SKM-1 treated with dmso at 0.1 percent for 144 hours (cell line): Measurements from ENCODE around the gene GRB10.
A peak's percentile ranks its signal among the peaks of the same experiment; 100 is the strongest.

Experiments used
- DNase-seq: peaks from one replicate; lab custom pipeline; 2025; ENCODE audit not compliant: unreplicated experiment; lab: John Stamatoyannopoulos, UW

The GRB10 gene

DNA sequence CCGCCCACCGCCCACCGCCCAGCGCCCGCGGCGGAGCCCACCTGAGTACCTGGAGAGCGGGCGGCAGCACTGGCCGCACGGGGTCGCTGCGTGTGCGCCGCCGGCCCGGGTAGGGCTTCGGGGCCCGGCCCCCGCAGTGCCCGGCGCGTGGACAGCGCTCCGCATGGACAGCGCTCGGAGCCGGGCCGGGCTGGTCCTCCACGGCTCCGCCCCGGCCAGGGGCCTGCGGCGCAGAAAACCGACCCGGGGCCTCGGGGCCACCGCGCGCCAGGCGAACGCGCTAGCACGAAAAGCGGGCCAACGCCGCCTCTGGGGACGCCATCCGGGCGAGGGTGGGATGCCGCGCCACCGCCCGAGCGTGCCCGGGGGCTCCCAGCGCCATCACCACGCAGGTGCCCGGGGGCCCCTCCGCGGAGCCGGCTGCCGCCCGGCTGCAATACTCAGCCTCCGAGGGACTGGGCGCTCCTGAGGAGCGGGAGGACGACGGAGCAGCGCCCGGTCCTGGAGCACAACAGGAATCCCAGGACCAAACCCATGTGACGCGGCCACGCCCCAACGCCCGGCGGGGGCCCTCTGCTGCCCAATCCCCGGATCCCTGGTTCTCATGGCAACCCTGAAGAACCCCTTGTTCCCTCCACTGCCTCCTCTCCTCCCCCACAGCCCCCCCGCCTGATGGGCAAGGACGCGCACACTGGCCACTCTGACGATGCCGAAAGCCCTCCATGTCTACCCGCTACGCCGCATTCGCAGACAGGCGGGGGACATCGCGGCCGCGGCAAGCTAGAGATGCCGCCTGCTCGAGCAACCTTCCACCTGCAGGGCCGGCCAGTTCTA lies at the start of gene GRB10:
GRB10 (minus strand) TSS at position 522 of the 834 bp plus-strand sequence. CDS start 50,574 bp downstream, outside the sequence.
- no peak for DNase-seq

DNA sequence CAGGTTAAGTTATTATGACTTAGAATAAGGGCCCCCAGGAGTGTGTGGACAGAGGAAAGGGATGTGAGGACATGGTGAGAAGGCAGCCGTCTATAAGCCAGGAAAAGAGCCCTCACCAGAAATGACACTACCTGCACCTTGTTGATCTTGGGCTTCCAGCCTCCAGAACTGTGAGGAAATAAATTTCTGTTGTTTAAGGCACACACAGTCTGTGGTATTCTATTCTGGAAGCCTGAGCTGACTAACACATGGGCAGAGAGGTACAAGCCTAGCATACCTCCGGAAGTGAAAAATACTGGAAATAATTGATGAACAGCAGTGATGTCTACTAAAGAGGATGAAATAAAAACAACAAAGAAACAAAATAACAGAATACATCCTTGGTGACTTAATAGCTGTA lies 46.1 kb upstream of the GRB10 start:
- no peak for DNase-seq

DNA sequence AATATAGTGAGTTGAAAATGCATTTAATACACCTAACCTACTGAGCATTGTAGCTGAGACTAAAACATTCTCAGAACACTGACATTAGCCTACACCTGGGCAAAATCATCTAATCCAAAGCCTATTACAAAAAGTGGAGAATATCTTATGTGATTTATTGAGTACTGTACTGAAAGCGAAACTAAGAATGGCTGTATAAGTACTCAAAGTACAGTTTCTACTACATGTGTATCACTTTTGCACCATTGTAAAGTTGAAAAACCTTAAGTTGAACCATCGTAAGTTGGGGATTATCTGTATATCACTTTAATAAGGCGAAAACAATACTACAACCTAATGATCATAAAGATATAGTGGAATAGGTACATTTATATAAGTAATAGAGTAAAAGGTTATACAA lies 45.4 kb upstream of the GRB10 start:
- DNase-seq: no peak

- no peak for DNase-seq
Observed at GRCh38 chr7:50827281-50827680, 44.6 kb upstream of the GRB10 start.

DNA sequence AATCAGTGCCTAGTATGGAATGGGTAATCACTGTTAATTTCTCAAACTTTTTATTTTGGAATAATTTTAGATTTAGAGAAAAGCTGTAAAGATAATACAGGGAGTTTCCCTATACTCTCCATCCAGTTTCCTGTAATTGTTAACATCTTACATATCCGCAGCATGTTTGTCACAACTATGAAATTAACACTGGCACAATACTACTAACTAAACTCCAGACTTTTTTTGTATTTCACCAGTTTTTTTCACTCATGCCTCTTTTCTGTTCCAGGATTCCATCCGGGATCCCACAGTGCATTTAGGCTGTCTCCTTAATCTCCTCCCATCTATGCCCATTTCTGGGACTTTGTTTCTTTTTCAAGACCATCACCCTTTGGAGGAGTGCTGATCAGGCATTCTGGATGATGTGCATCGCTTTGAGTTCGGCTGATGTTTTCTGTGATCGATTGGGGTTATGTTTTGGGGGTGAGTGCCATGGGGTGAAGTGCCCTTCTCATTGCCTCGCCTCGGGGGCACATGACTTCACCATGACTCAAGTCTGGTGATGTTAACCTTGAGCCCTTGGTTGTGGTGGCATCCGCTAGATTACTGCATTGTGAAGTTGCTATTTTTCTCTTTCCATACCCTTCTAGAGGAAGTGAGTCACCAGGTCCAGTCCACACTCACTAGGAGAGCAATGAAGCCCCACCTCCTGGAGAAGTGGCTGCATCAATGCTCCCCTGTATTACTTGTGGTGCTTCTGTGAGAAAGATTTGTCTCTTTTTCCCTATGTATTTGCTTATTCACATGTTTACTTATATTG lies 43.9 kb upstream of the GRB10 start:
- peak; percentile 28 for DNase-seq

DNA sequence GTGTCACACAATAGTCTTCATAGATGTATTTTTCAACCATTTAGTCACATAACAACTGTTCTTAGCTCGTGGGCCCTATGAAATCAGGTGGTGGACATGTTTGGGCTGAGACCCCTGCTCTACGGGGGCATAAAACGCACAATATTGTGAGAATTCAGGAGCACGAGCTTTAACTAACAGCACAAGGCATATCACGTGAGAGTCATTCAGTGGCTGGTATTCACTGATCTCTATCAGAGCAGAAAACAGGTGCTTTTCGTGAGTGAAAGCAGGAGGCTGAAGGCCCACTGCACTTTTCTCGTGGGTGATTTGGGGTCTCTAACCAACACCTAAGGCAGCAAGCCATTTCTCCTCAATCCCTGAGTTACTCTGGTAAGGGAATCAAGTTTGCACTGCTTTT lies 42.8 kb upstream of the GRB10 start:
- DNase-seq: no peak

GRCh38 chr7:50824882-50825281 lies 42.2 kb upstream of the GRB10 start:
- no peak for DNase-seq

- DNase-seq: no peak
Observed at GRCh38 chr7:50822706-50823105, 40.0 kb upstream of the GRB10 start.

GRCh38 chr7:50822110-50822509 lies 39.4 kb upstream of the GRB10 start:
- no peak for DNase-seq

DNA sequence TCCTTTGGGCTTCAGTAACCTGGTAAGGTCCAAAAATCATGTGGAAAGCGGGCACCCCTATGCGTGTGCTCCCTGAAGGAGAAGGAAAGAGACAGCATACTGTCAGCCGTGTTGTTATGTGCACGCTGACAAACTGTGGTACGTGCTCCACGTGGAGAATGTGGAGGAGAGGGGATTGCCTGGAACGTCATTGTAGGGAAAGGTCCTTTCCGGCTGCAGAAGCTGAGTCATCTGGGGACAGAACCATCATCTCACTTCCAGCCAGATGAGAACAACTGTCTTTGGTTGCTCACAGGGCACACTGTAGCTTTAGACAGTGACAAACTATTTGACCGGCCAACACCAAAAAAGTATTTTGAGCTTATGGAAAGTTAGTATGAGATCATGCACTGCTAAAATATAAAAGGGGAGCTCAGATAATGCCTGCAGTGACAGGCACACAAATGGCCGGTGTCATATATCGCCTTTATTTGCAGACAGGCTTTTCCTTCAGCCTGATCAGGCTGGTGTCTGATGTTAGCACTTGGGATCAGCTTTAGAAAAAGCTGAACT lies 38.8 kb upstream of the GRB10 start:
- DNase-seq: no peak

- no peak for DNase-seq
Observed at GRCh38 chr7:50818324-50818723, 35.6 kb upstream of the GRB10 start.

DNA sequence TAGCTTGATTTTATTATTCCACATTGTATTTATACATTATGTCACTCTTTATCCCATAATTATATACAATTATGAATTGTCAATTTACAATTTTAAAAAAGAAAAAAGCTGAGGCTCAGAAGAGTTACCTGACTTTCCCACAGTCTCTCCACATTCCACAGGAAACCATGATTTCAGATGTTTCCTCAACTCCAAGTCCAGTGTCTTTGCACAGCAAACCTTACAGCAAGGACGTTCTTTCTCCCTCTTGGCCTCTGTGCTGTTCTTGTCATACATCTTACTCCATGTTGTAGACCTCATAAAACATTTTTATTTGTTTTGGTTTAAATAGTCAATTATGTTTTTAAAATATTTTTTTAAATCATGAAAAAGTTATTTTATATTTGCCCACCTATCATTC lies 34.9 kb upstream of the GRB10 start:
- DNase-seq: no peak

GRCh38 chr7:50815138-50815537 lies 32.4 kb upstream of the GRB10 start:
- DNase-seq: no peak

- DNase-seq: no peak
Observed at GRCh38 chr7:50814166-50814565, 31.5 kb upstream of the GRB10 start.

DNA sequence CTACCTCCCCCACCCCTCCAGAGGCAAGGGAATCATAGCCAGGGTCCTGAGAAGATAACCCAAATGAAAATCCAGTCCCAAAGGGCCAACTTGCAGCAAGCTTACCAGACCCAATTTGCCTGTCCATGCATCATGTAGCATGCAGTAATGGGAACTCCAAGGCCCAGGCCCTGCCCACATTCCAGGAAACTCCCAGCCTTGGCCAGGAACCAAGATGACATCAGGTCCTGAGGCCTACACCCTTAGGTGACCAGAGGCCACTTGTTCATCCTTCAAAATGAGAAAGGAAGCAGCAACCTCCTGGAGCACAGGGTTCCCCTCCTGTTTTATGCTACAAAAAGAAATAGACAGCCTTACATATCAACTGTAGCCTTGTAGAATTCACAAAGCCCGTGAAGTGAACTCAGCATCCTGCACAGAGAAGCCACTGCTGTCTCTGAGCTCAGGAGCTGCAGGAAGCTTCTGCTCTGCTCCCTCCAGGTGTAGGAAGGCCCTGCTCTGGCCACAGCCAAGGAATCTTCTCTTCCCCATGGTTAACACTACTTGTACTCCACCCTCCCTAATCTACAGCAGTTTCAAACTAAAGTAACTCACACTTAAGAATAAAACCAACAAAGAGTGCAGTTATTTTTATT lies 30.3 kb upstream of the GRB10 start:
- DNase-seq: no peak

DNA sequence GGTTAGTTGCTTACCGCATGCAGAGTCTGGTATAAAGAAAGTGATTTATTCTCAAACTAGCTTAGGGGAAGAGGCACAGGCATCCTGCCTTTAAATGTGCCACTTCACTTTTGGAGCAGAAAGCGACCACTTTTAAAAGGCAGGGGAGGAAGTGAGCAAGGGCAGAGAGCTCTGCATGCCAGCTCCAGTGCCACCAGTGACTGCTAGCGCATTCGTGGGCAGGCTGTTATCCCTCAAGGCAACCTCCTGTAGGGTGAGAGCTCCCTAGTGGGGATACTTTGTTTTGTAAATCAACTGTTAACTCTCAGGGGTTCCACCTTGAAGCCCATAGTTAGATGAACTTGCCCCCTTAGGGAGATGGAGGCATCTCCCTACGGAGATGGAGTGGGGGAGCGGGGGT lies 29.4 kb upstream of the GRB10 start:
- DNase-seq: no peak

DNA sequence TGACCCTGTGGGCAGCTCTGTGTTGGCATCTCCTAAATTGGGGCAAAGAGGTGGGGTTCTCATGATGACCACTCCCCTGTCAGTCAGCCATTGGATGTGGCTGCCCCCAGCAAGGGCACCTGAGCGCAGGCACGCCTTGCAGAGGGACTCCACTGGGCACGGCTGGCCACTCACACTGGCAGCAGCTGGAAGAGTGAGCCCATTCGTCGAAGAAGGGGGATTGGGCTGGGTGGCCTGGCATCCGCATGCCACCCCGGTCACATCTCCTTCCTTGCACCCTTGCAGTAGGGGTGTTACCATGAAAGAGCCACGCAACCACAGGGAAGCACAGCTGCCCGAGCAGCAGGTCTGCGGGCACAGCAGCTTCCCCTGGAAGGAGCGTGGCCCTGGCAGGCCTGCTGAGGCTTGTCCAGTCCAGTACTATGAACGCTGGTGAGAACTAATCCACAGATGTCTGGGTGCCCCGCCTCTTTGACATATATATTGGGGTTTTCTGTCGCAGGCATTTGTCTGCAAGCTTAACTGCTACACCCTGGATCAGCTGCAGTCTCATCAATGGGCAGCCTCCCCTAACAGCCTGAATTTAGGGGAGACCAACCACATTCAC lies 25.7 kb upstream of the GRB10 start:
- DNase-seq: no peak

GRCh38 chr7:50807026-50807730 lies 24.5 kb upstream of the GRB10 start:
- DNase-seq: no peak

- no peak for DNase-seq
Observed at GRCh38 chr7:50806143-50806542, 23.4 kb upstream of the GRB10 start.

GRCh38 chr7:50805447-50806125 lies 22.9 kb upstream of the GRB10 start:
- DNase-seq: no peak
